ENCODE results near the gene OR2H2.

The OR2H2 gene

GRCh38 chr6:29591677-29592076 lies 6.8 kb downstream of the OR2H2 start:
- DNase-seq (ENCODE audit: low read depth in 3 of 3, low spot score in 1 of 3), result no peak

GRCh38 chr6:29593199-29593855 lies 8.4 kb downstream of the OR2H2 start:
- DNase-seq (ENCODE audit: low read depth in 3 of 3, low spot score in 1 of 3), result no peak

GRCh38 chr6:29596381-29596900 lies 11.5 kb downstream of the OR2H2 start:
- DNase-seq (ENCODE audit: low read depth in 3 of 3, low spot score in 1 of 3), result no peak

- DNase-seq (ENCODE audit: low read depth in 3 of 3, low spot score in 1 of 3), result no peak
Observed at GRCh38 chr6:29597184-29597583, 12.3 kb downstream of the OR2H2 start.

GRCh38 chr6:29598172-29598747 lies 13.3 kb downstream of the OR2H2 start:
- DNase-seq (ENCODE audit: low read depth in 3 of 3, low spot score in 1 of 3), result no peak

GRCh38 chr6:29602564-29603361 lies 17.8 kb downstream of the OR2H2 start:
- no peak for DNase-seq (ENCODE audit: low read depth in 3 of 3, low spot score in 1 of 3)

GRCh38 chr6:29603456-29603855 lies 18.5 kb downstream of the OR2H2 start:
- no peak for DNase-seq (ENCODE audit: low read depth in 3 of 3, low spot score in 1 of 3)

- DNase-seq (ENCODE audit: low read depth in 3 of 3, low spot score in 1 of 3), result no peak
Observed at GRCh38 chr6:29603930-29604329, 19.0 kb downstream of the OR2H2 start.

- DNase-seq (ENCODE audit: low read depth in 3 of 3, low spot score in 1 of 3), result no peak
Observed at GRCh38 chr6:29608131-29608530, 23.2 kb downstream of the OR2H2 start.

GRCh38 chr6:29610540-29610939 lies 25.6 kb downstream of the OR2H2 start:
- no peak for DNase-seq (ENCODE audit: low read depth in 3 of 3, low spot score in 1 of 3)

GRCh38 chr6:29611426-29611825 lies 26.5 kb downstream of the OR2H2 start:
- DNase-seq (ENCODE audit: low read depth in 3 of 3, low spot score in 1 of 3), result no peak

GRCh38 chr6:29617782-29618554 lies 33.0 kb downstream of the OR2H2 start:
- no peak for DNase-seq (ENCODE audit: low read depth in 3 of 3, low spot score in 1 of 3)

GRCh38 chr6:29619578-29620160 lies 34.7 kb downstream of the OR2H2 start:
- no peak for DNase-seq (ENCODE audit: low read depth in 3 of 3, low spot score in 1 of 3)

- DNase-seq (ENCODE audit: low read depth in 3 of 3, low spot score in 1 of 3), result no peak
Observed at GRCh38 chr6:29620630-29621029, 35.7 kb downstream of the OR2H2 start.

- no peak for DNase-seq (ENCODE audit: low read depth in 3 of 3, low spot score in 1 of 3)
Observed at GRCh38 chr6:29624520-29624961, 39.6 kb downstream of the OR2H2 start.

- DNase-seq (ENCODE audit: low read depth in 3 of 3, low spot score in 1 of 3), result no peak
Observed at GRCh38 chr6:29625337-29625930, 40.5 kb downstream of the OR2H2 start.

- no peak for DNase-seq (ENCODE audit: low read depth in 3 of 3, low spot score in 1 of 3)
Observed at GRCh38 chr6:29626948-29627754, 42.2 kb downstream of the OR2H2 start.

- DNase-seq (ENCODE audit: low read depth in 3 of 3, low spot score in 1 of 3), result peak in 1 of 3 donors; percentile 33
Observed at GRCh38 chr6:29627755-29628418, 43.0 kb downstream of the OR2H2 start.

Measured in stimulated activated CD4-positive, alpha-beta T cell treated with anti-CD3 and anti-CD28 coated beads, TNF-alpha, amount 100 ng/mL, for 1 hour (primary cell).